Gastrocnemius medialis (tissue), 4 donors: Measurements from ENCODE around the gene CLCN2.

Experiments
- CTCF ChIP-seq, 5 experiments: fragments of 450-650 bp in 3 of 5; fragments of 200-600 bp in 2 of 5; sonication (generic) in 2 of 5; IDR thresholded peaks in 4 of 5; conservative IDR thresholded peaks in 1 of 5; 1 replicate in 4 of 5; 2 replicates in 1 of 5; pipeline ENCODE4 v1.5.1; 2016 to 2019; ENCODE audit warnings: antibody characterized with exemption in 5 of 5, mild to moderate bottlenecking in 3 of 5, moderate library complexity in 3 of 5
- POLR2A ChIP-seq, 2 donors: fragments of 450-650 bp; IDR thresholded peaks; one replicate each; pipeline ENCODE4 v1.6.1; 2017; ENCODE audit warnings: antibody characterized with exemption in 2 of 2, mild to moderate bottlenecking in 2 of 2, moderate library complexity in 2 of 2

- TF ChIP-seq POLR2A (IDR thresholded peaks at IDR 0.05) (no peak), CTCF (IDR thresholded peaks at IDR 0.05 in 4 of 5, conservative IDR thresholded peaks at IDR 0.05 in 1 of 5) (no peak)
These were observed 28.6 kb upstream of the CLCN2 start for GRCh38 chr3:184389935-184390528.
